ENCODE measurements around the gene CDK3.

The CDK3 gene

GRCh38 chr17:76009969-76010661 lies 9.5 kb downstream of the CDK3 start:
- Histone ChIP-seq H3K4me1 (ENCODE audit: control insufficient read depth, insufficient read depth, low read length) (no peaks in the 10 kb centered on the region), H3K9ac (ENCODE audit: low read length) (no peak overlapping the region), H3K27ac (ENCODE audit: low read depth, low read length) (no peak overlapping the region), H3K4me3 (ENCODE audit: low read length) (no peak overlapping the region), H3K36me3 (ENCODE audit: control insufficient read depth, insufficient read depth, low read length) (no peaks in the 10 kb centered on the region), H3K27me3 (ENCODE audit: control insufficient read depth, insufficient read depth, low read length) (no peaks in the 10 kb centered on the region)

GRCh38 chr17:76011951-76012350 lies 11.3 kb downstream of the CDK3 start:
- H3K4me1 ChIP-seq (ENCODE audit: control insufficient read depth, insufficient read depth, low read length): no peaks in the 10 kb centered on the region
- no peaks in the 10 kb centered on the region for H3K27me3 ChIP-seq (ENCODE audit: control insufficient read depth, insufficient read depth, low read length)
- H3K27ac ChIP-seq (ENCODE audit: low read depth, low read length): no peak overlapping the region
- H3K36me3 ChIP-seq (ENCODE audit: control insufficient read depth, insufficient read depth, low read length): no peaks in the 10 kb centered on the region
- no peak overlapping the region for H3K4me3 ChIP-seq (ENCODE audit: low read length)
- no peak overlapping the region for H3K9ac ChIP-seq (ENCODE audit: low read length)

GRCh38 chr17:76013377-76013932 lies 12.8 kb downstream of the CDK3 start:
- Histone ChIP-seq H3K27me3 (ENCODE audit: control insufficient read depth, insufficient read depth, low read length) (no peaks in the 10 kb centered on the region), H3K9ac (ENCODE audit: low read length) (no peak overlapping the region), H3K4me1 (ENCODE audit: control insufficient read depth, insufficient read depth, low read length) (no peaks in the 10 kb centered on the region), H3K36me3 (ENCODE audit: control insufficient read depth, insufficient read depth, low read length) (no peaks in the 10 kb centered on the region), H3K4me3 (ENCODE audit: low read length) (no peak overlapping the region), H3K27ac (ENCODE audit: low read depth, low read length) (no peak overlapping the region)

GRCh38 chr17:76014100-76014924 lies 13.7 kb downstream of the CDK3 start:
- Histone ChIP-seq H3K27me3 (ENCODE audit: control insufficient read depth, insufficient read depth, low read length) (no peaks in the 10 kb centered on the region), H3K4me1 (ENCODE audit: control insufficient read depth, insufficient read depth, low read length) (no peaks in the 10 kb centered on the region), H3K36me3 (ENCODE audit: control insufficient read depth, insufficient read depth, low read length) (no peaks in the 10 kb centered on the region), H3K27ac (ENCODE audit: low read depth, low read length) (no peak overlapping the region), H3K9ac (ENCODE audit: low read length) (no peak overlapping the region), H3K4me3 (ENCODE audit: low read length) (no peak overlapping the region)

GRCh38 chr17:76014925-76015261 lies 14.2 kb downstream of the CDK3 start:
- no peak overlapping the region for H3K4me3 ChIP-seq (ENCODE audit: low read length)
- no peak overlapping the region for H3K9ac ChIP-seq (ENCODE audit: low read length)
- H3K27me3 ChIP-seq (ENCODE audit: control insufficient read depth, insufficient read depth, low read length): no peaks in the 10 kb centered on the region
- H3K4me1 ChIP-seq (ENCODE audit: control insufficient read depth, insufficient read depth, low read length): no peaks in the 10 kb centered on the region
- H3K27ac ChIP-seq (ENCODE audit: low read depth, low read length): no peak overlapping the region
- H3K36me3 ChIP-seq (ENCODE audit: control insufficient read depth, insufficient read depth, low read length): no peaks in the 10 kb centered on the region

GRCh38 chr17:76017481-76018339 lies 17.1 kb downstream of the CDK3 start:
- no peak overlapping the region for H3K9ac ChIP-seq (ENCODE audit: low read length)

GRCh38 chr17:76018340-76018680 lies 17.7 kb downstream of the CDK3 start:
- Histone ChIP-seq H3K4me1 (ENCODE audit: control insufficient read depth, insufficient read depth, low read length) (no peaks in the 10 kb centered on the region), H3K4me3 (ENCODE audit: low read length) (no peak overlapping the region), H3K9ac (ENCODE audit: low read length) (no peak overlapping the region), H3K27ac (ENCODE audit: low read depth, low read length) (no peak overlapping the region), H3K27me3 (ENCODE audit: control insufficient read depth, insufficient read depth, low read length) (no peaks in the 10 kb centered on the region), H3K36me3 (ENCODE audit: control insufficient read depth, insufficient read depth, low read length) (no peaks in the 10 kb centered on the region)

More at GRCh38 chr17:76017481-76018339, 17.1 kb downstream of the CDK3 start:
- no peaks in the 10 kb centered on the region for H3K27me3 ChIP-seq (ENCODE audit: control insufficient read depth, insufficient read depth, low read length)
- no peak overlapping the region for H3K4me3 ChIP-seq (ENCODE audit: low read length)
- no peaks in the 10 kb centered on the region for H3K36me3 ChIP-seq (ENCODE audit: control insufficient read depth, insufficient read depth, low read length)
- H3K27ac ChIP-seq (ENCODE audit: low read depth, low read length): no peak overlapping the region
- no peaks in the 10 kb centered on the region for H3K4me1 ChIP-seq (ENCODE audit: control insufficient read depth, insufficient read depth, low read length)

GRCh38 chr17:76018801-76019200 lies 18.1 kb downstream of the CDK3 start:
- no peak overlapping the region for H3K9ac ChIP-seq (ENCODE audit: low read length)
- no peak overlapping the region for H3K27ac ChIP-seq (ENCODE audit: low read depth, low read length)
- H3K4me3 ChIP-seq (ENCODE audit: low read length): no peak overlapping the region
- H3K27me3 ChIP-seq (ENCODE audit: control insufficient read depth, insufficient read depth, low read length): no peaks in the 10 kb centered on the region
- H3K36me3 ChIP-seq (ENCODE audit: control insufficient read depth, insufficient read depth, low read length): no peaks in the 10 kb centered on the region
- H3K4me1 ChIP-seq (ENCODE audit: control insufficient read depth, insufficient read depth, low read length): no peaks in the 10 kb centered on the region

- no peaks in the 10 kb centered on the region for H3K27me3 ChIP-seq (ENCODE audit: control insufficient read depth, insufficient read depth, low read length)
- H3K36me3 ChIP-seq (ENCODE audit: control insufficient read depth, insufficient read depth, low read length): no peaks in the 10 kb centered on the region
- no peaks in the 10 kb centered on the region for H3K4me1 ChIP-seq (ENCODE audit: control insufficient read depth, insufficient read depth, low read length)
- H3K27ac ChIP-seq (ENCODE audit: low read depth, low read length): no peak overlapping the region
- no peak overlapping the region for H3K9ac ChIP-seq (ENCODE audit: low read length)
- no peak overlapping the region for H3K4me3 ChIP-seq (ENCODE audit: low read length)
Observed at GRCh38 chr17:76019833-76020467, 19.3 kb downstream of the CDK3 start.

- Histone ChIP-seq H3K4me1 (ENCODE audit: control insufficient read depth, insufficient read depth, low read length) (no peaks in the 10 kb centered on the region), H3K4me3 (ENCODE audit: low read length) (no peak overlapping the region), H3K27ac (ENCODE audit: low read depth, low read length) (no peak overlapping the region), H3K36me3 (ENCODE audit: control insufficient read depth, insufficient read depth, low read length) (no peaks in the 10 kb centered on the region), H3K9ac (ENCODE audit: low read length) (no peak overlapping the region), H3K27me3 (ENCODE audit: control insufficient read depth, insufficient read depth, low read length) (no peaks in the 10 kb centered on the region)
Observed at GRCh38 chr17:76022285-76022684, 21.6 kb downstream of the CDK3 start.

- Histone ChIP-seq H3K27ac (ENCODE audit: low read depth, low read length) (no peak overlapping the region), H3K27me3 (ENCODE audit: control insufficient read depth, insufficient read depth, low read length) (no peaks in the 10 kb centered on the region), H3K4me1 (ENCODE audit: control insufficient read depth, insufficient read depth, low read length) (no peaks in the 10 kb centered on the region), H3K9ac (ENCODE audit: low read length) (no peak overlapping the region), H3K4me3 (ENCODE audit: low read length) (no peak overlapping the region), H3K36me3 (ENCODE audit: control insufficient read depth, insufficient read depth, low read length) (no peaks in the 10 kb centered on the region)
Observed at GRCh38 chr17:76022973-76023899, 22.6 kb downstream of the CDK3 start.

Measured in rectal smooth muscle tissue (tissue), 1 donor.